DOHH2 (cell line): Measurements from ENCODE around the gene SHROOM2.

Source experiments
- H3F3A ChIP-seq: fragments of 200-600 bp; sonication (generic), shearing (Covaris generic); 2 replicates; pipeline ENCODE4 v1.6.0; 2016; ENCODE audit warnings: antibody characterized with exemption, mild to moderate bottlenecking; ENCODE audit not compliant: control insufficient read depth, insufficient read depth
- H3K27ac ChIP-seq: fragments of 200-600 bp; sonication (generic); 2 replicates; pipeline ENCODE4 v1.5.1; 2014; ENCODE audit warnings: low read depth, mild to moderate bottlenecking, low read length, moderate library complexity
- H3K27me3 ChIP-seq: fragments of 200-600 bp; sonication (generic); 2 replicates; pipeline ENCODE4 v1.6.1; 2014; ENCODE audit warnings: mild to moderate bottlenecking, low read length, mixed read lengths; ENCODE audit not compliant: control insufficient read depth
- H3K36me3 ChIP-seq: fragments of 200-600 bp; sonication (generic); 2 replicates; pipeline ENCODE4 v1.6.1; 2014; ENCODE audit warnings: mild to moderate bottlenecking, low read length, moderate library complexity, mixed read lengths; ENCODE audit not compliant: control insufficient read depth
- H3K4me1 ChIP-seq: fragments of 200-600 bp; sonication (generic); 2 replicates; pipeline ENCODE4 v1.6.1; 2014; ENCODE audit warnings: mild to moderate bottlenecking, low read length, mixed read lengths; ENCODE audit not compliant: control insufficient read depth
- H3K4me2 ChIP-seq: fragments of 200-600 bp; sonication (generic); 2 replicates; pipeline ENCODE4 v1.6.0; 2014; ENCODE audit warnings: mild to moderate bottlenecking, low read length, moderate library complexity
- H3K4me3 ChIP-seq: fragments of 200-600 bp; sonication (generic); 2 replicates; pipeline ENCODE4 v1.5.1; 2014; ENCODE audit warnings: mild to moderate bottlenecking, low read length, mixed read lengths
- H3K79me2 ChIP-seq: fragments of 200-600 bp; sonication (generic); 2 replicates; pipeline ENCODE4 v1.6.1; 2014; ENCODE audit warnings: mild to moderate bottlenecking, low read length, mixed read lengths; ENCODE audit not compliant: control insufficient read depth
- H3K9me2 ChIP-seq: fragments of 200-600 bp; sonication (generic); replicated peaks from 2 replicates; pipeline ENCODE4 v1.6.1; 2014; ENCODE audit warnings: mild to moderate bottlenecking, low read length, mixed read lengths; ENCODE audit not compliant: control insufficient read depth
- H3K9me3 ChIP-seq: fragments of 200-600 bp; sonication (generic); 2 replicates; pipeline ENCODE4 v1.6.1; 2014; ENCODE audit warnings: antibody characterized with exemption, low read length, mixed read lengths; ENCODE audit not compliant: control insufficient read depth, insufficient read depth
- H4K20me1 ChIP-seq: fragments of 200-600 bp; sonication (generic); 2 replicates; pipeline ENCODE4 v1.6.0; 2014; ENCODE audit warnings: low read depth, mild to moderate bottlenecking, antibody characterized with exemption, low read length, moderate library complexity; ENCODE audit not compliant: control insufficient read depth, insufficient read depth
- CTCF ChIP-seq: fragments of 200-600 bp; sonication (generic); IDR thresholded peaks from one replicate; pipeline ENCODE4 v1.5.1; 2014; ENCODE audit warnings: antibody characterized with exemption, mild to moderate bottlenecking, low read depth, low read length; ENCODE audit not compliant: poor library complexity, severe bottlenecking
- EZH2phosphoT487 ChIP-seq: fragments of 200-600 bp; sonication (generic); IDR thresholded peaks from 2 replicates; pipeline ENCODE4 v1.6.1; 2017; ENCODE audit warnings: borderline replicate concordance, mild to moderate bottlenecking, antibody characterized with exemption, low read length, moderate library complexity, mixed read lengths

Gene SHROOM2

GRCh38 chrX:9739130-9739529, 47.1 kb upstream of the SHROOM2 start:
- Histone ChIP-seq H3K4me2 (no peak overlapping the region), H3F3A (no peaks in the 10 kb centered on the region), H3K4me3 (no peak overlapping the region), H3K36me3 (no peaks in the 10 kb centered on the region), H3K9me3 (no peaks in the 10 kb centered on the region), H4K20me1 (no peaks in the 10 kb centered on the region), H3K9me2 (no peaks in the 10 kb centered on the region), H3K79me2 (no peaks in the 10 kb centered on the region), H3K27me3 (no peaks in the 10 kb centered on the region), H3K27ac (no peak overlapping the region), H3K4me1 (no peaks in the 10 kb centered on the region)
- TF ChIP-seq CTCF (no peak), EZH2phosphoT487 (no peak)

- Histone ChIP-seq H3K79me2 (no peaks in the 10 kb centered on the region), H3F3A (no peaks in the 10 kb centered on the region), H4K20me1 (no peaks in the 10 kb centered on the region), H3K4me3 (no peak overlapping the region), H3K9me3 (peaks cover 3% of the 10 kb centered on the region; the same call in 1 of the 2 replicates), H3K36me3 (no peaks in the 10 kb centered on the region), H3K4me2 (no peak overlapping the region), H3K27me3 (no peaks in the 10 kb centered on the region), H3K4me1 (peaks cover 11% of the 10 kb centered on the region), H3K27ac (no peak overlapping the region), H3K9me2 (no peaks in the 10 kb centered on the region)
- TF ChIP-seq CTCF (no peak), EZH2phosphoT487 (no peak)
Observed at GRCh38 chrX:9745417-9746115, 40.7 kb upstream of the SHROOM2 start.

- Histone ChIP-seq H4K20me1 (no peaks in the 10 kb centered on the region), H3K9me2 (no peaks in the 10 kb centered on the region), H3K4me3 (no peak overlapping the region), H3K4me2 (no peak overlapping the region), H3K27me3 (no peaks in the 10 kb centered on the region), H3F3A (no peaks in the 10 kb centered on the region), H3K27ac (no peak overlapping the region), H3K79me2 (no peaks in the 10 kb centered on the region), H3K36me3 (no peaks in the 10 kb centered on the region), H3K9me3 (peaks cover 3% of the 10 kb centered on the region; the same call in 1 of the 2 replicates), H3K4me1 (peaks cover 11% of the 10 kb centered on the region)
- TF ChIP-seq CTCF = no peak
- TF ChIP-seq EZH2phosphoT487 = no peak
Observed at GRCh38 chrX:9746148-9746888, 39.9 kb upstream of the SHROOM2 start.
